ENCODE measurements around the gene AQP3.
A peak's percentile ranks its signal among the peaks of the same experiment; 100 is the strongest.

Gene AQP3

GRCh38 chr9:33446240-33446945 lies 1.0 kb downstream of the AQP3 start:
- peak; percentile 83 for DNase-seq (ENCODE audit: low spot score)

GRCh38 chr9:33445389-33446239 lies 1.8 kb downstream of the AQP3 start:
- DNase-seq (ENCODE audit: low spot score) = no peak
- TF ChIP-seq CTCF (IDR thresholded peaks at IDR 0.05; ENCODE audit: extremely low read depth, missing control alignments) = no peak

More at GRCh38 chr9:33446240-33446945, 1.0 kb downstream of the AQP3 start:
- no peak for TF ChIP-seq CTCF (IDR thresholded peaks at IDR 0.05; ENCODE audit: extremely low read depth, missing control alignments)

- TF ChIP-seq CTCF (IDR thresholded peaks at IDR 0.05; ENCODE audit: extremely low read depth, missing control alignments) = no peak
- DNase-seq (ENCODE audit: low spot score) = no peak
These were observed 3.8 kb downstream of the AQP3 start for GRCh38 chr9:33443464-33444154.

GRCh38 chr9:33443047-33443446 lies 4.3 kb downstream of the AQP3 start:
- DNase-seq (ENCODE audit: low spot score) = no peak
- TF ChIP-seq CTCF (IDR thresholded peaks at IDR 0.05; ENCODE audit: extremely low read depth, missing control alignments) = no peak

GRCh38 chr9:33442125-33442524 lies 5.3 kb downstream of the AQP3 start:
- DNase-seq (ENCODE audit: low spot score) = no peak
- TF ChIP-seq CTCF (IDR thresholded peaks at IDR 0.05; ENCODE audit: extremely low read depth, missing control alignments) = no peak

- no peak for DNase-seq (ENCODE audit: low spot score)
- no peak for TF ChIP-seq CTCF (IDR thresholded peaks at IDR 0.05; ENCODE audit: extremely low read depth, missing control alignments)
These were observed 6.8 kb downstream of the AQP3 start for GRCh38 chr9:33440609-33441008.

- no peak for TF ChIP-seq CTCF (IDR thresholded peaks at IDR 0.05; ENCODE audit: extremely low read depth, missing control alignments)
These were observed 7.2 kb downstream of the AQP3 start for GRCh38 chr9:33440204-33440603.

More at GRCh38 chr9:33440204-33440603, 7.2 kb downstream of the AQP3 start:
- no peak for DNase-seq (ENCODE audit: low spot score)
